B cell (primary cell): ENCODE measurements around the gene MPIG6B. TPM values are rescaled to one million over a fixed set of nuclear protein-coding genes. Genes with fewer than 3 reads are reported as not detected.

Source experiments
- ATAC-seq: fragments of 200-7000 bp; cut with Tn5 transposase; one replicate; pipeline ENCODE4 v1.10.0; 2021; ENCODE audit warnings: low read depth, mild to moderate bottlenecking, moderate number of reproducible peaks, moderate library complexity
- CTCF ChIA-PET: fragments of 350-600 bp; sonication (Branson Sonifier 250); formaldehyde crosslinking; loops from one replicate; lab custom pipeline; 2021; ENCODE audit warnings: antibody characterized with exemption, inconsistent platforms; lab: Charles Lee
- POLR2A ChIA-PET: fragments of 350-600 bp; sonication (Branson Sonifier 250); formaldehyde crosslinking; loops from one replicate; lab custom pipeline; 2021; ENCODE audit warnings: antibody characterized with exemption; lab: Charles Lee
- DNase-seq: peaks from one replicate; pipeline ENCODE4 v3.0.0; 2013
- H2AFZ ChIP-seq: 2 replicates; pipeline ENCODE4 v1.6.1; 2012; ENCODE audit warnings: mild to moderate bottlenecking, low read depth, low read length; ENCODE audit not compliant: insufficient read depth, poor library complexity, severe bottlenecking
- H3K27ac ChIP-seq, 2 donors: 1 replicate in 1 of 2; 2 replicates in 1 of 2; pipeline ENCODE4 v1.5.1; 2012 to 2013; ENCODE audit warnings: low read length in 2 of 2, mild to moderate bottlenecking in 2 of 2, moderate library complexity in 1 of 2
- H3K27me3 ChIP-seq, 4 experiments: fragments of 200-600 bp in 1 of 4; sonication (generic) in 1 of 4; replicated peaks in 1 of 4; 1 replicate in 2 of 4; 2 replicates in 2 of 4; pipeline versions ENCODE4 v1.6.1 to v1.7.0; 2013 to 2016; ENCODE audit warnings: low read length in 3 of 4, mild to moderate bottlenecking in 2 of 4, mixed read lengths in 1 of 4, moderate library complexity in 1 of 4; ENCODE audit not compliant: insufficient read depth in 4 of 4, control insufficient read depth in 3 of 4; ENCODE audit errors: control extremely low read depth in 1 of 4
- H3K36me3 ChIP-seq, 2 experiments: replicated peaks in 1 of 2; 1 replicate in 1 of 2; 2 replicates in 1 of 2; pipeline versions ENCODE4 v1.6.1 to v1.7.1; 2013; ENCODE audit warnings: low read length in 1 of 2; ENCODE audit not compliant: insufficient read depth in 2 of 2, control insufficient read depth in 1 of 2; ENCODE audit errors: control extremely low read depth in 1 of 2, extremely low read depth in 1 of 2
- H3K4me1 ChIP-seq, 2 donors: fragments of 200-600 bp in 1 of 2; sonication (generic) in 1 of 2; 1 replicate in 1 of 2; 2 replicates in 1 of 2; pipeline versions ENCODE4 v1.5.1 to v1.6.1; 2013 to 2017; ENCODE audit warnings: low read length in 2 of 2; ENCODE audit not compliant: control insufficient read depth in 2 of 2, insufficient read depth in 2 of 2
- H3K4me2 ChIP-seq: replicated peaks from 2 replicates; pipeline ENCODE3; 2012; ENCODE audit warnings: mild to moderate bottlenecking, low read depth, low read length; ENCODE audit not compliant: poor library complexity, severe bottlenecking
- H3K4me3 ChIP-seq, 5 experiments: fragments of 200-600 bp in 1 of 5; sonication (generic) in 1 of 5; 1 replicate in 3 of 5; 2 replicates in 2 of 5; pipeline versions ENCODE4 v1.5.1 to v1.7.0; 2011 to 2016; ENCODE audit warnings: low read length in 4 of 5, mild to moderate bottlenecking in 4 of 5, low read depth in 2 of 5, control low read depth in 1 of 5, moderate library complexity in 1 of 5; ENCODE audit not compliant: insufficient read depth in 1 of 5; ENCODE audit errors: control extremely low read depth in 1 of 5, extremely low read depth in 1 of 5
- H3K79me2 ChIP-seq: fragments of 200-600 bp; sonication (generic); one replicate; pipeline ENCODE4 v1.6.0; 2016; ENCODE audit warnings: low read length; ENCODE audit not compliant: control insufficient read depth, insufficient read depth
- H3K9ac ChIP-seq: fragments of 200-600 bp; sonication (generic); 2 replicates; pipeline ENCODE4 v1.6.1; 2017; ENCODE audit warnings: mild to moderate bottlenecking, low read length, moderate library complexity
- H3K9me3 ChIP-seq, 3 donors: one replicate each; pipeline versions ENCODE4 v1.6.1 to v1.7.1; 2013; ENCODE audit warnings: low read length in 2 of 3; ENCODE audit not compliant: control insufficient read depth in 2 of 3, insufficient read depth in 1 of 3; ENCODE audit errors: control extremely low read depth in 1 of 3
- H4K20me1 ChIP-seq: 2 replicates; pipeline ENCODE4 v1.6.0; 2012; ENCODE audit warnings: mild to moderate bottlenecking, low read length; ENCODE audit not compliant: insufficient read depth, control insufficient read depth, poor library complexity, severe bottlenecking
- H3K27ac Mint-ChIP-seq: one replicate; pipeline ENCODE4 v1.8.0; 2021; ENCODE audit warnings: mixed read lengths
- H3K27me3 Mint-ChIP-seq: one replicate; pipeline ENCODE4 v1.8.0; 2021; ENCODE audit warnings: mixed read lengths
- H3K4me1 Mint-ChIP-seq: one replicate; pipeline ENCODE4 v1.8.0; 2021; ENCODE audit warnings: mixed read lengths
- H3K4me3 Mint-ChIP-seq: one replicate; pipeline ENCODE4 v1.8.0; 2021; ENCODE audit warnings: mixed read lengths
- H3K9me3 Mint-ChIP-seq: one replicate; pipeline ENCODE4 v1.8.0; 2022; ENCODE audit warnings: mixed read lengths; ENCODE audit not compliant: insufficient read depth
- EZH2 ChIP-seq: IDR thresholded peaks from 2 replicates; pipeline ENCODE4 v1.6.1; 2012; ENCODE audit warnings: borderline replicate concordance, low read depth, mild to moderate bottlenecking, moderate library complexity, low read length; ENCODE audit not compliant: insufficient read depth, poor library complexity, severe bottlenecking
- WGBS: methylation state at CpG from one replicate; pipeline ENCODE4 v1.1.5; 2013; ENCODE audit warnings: missing lambda C conversion rate; ENCODE audit not compliant: insufficient coverage; 5-methylcytosine and 5-hydroxymethylcytosine counted together
- intact Hi-C: fragments of 100-400 bp; cut with micrococcal nuclease; formaldehyde crosslinking; loops from one replicate; pipeline ENCODE4 v1.10.0; 2022
- polyA plus RNA-seq: library from polyadenylated mRNA; depleted of rRNA; stranded (reverse); fragments of >200 nt; gene quantifications from 2 replicates; pipeline ENCODE4 v1.2.3, GENCODE V29; 2012
- total RNA-seq, 2 donors: library from RNA; stranded (reverse); fragments of 120-200 nt in 1 of 2; gene quantifications; 1 replicate in 1 of 2; 2 replicates in 1 of 2; pipeline versions ENCODE4 v1.2.3 to v1.2.4, GENCODE V29; 2013 to 2022
- TF ChIP-seq, protein P1 (sequence below): fragments of 200-600 bp; IDR thresholded peaks from one replicate; pipeline ENCODE4 v1.8.0; 2022; ENCODE audit warnings: antibody characterized with exemption, mild to moderate bottlenecking

MPIG6B gene
- total and polyA plus RNA-seq, 2 donors (not counting 1 experiment from before 2014, with no cell fraction given), result 0.54 to 1.6 TPM

DNA sequence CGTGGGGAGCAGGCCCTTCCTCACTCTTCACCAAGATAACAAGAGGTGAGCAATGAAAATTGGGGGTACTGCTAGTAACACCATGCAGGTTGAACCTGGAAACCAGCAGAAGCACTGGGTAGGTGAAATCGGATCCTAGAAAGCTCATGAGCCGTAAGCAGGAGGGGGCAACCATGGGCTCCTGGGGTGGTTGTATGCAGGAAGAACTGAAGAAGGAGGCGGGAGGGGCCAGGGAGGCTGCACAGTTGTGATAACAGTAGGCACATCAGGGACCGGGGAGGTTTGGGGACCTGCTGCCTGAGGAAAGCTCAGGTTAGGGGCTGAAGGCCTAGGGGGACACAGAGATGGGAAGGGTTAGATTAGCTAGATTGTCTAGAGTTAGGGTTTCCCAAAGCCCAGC is 36.7 kb upstream of the MPIG6B start:
- Histone ChIP-seq H4K20me1 (no peaks in the 10 kb centered on the region), H3K27ac (no peak overlapping the region), H3K36me3 (peaks cover 0 to 57% of the 10 kb centered on the region in 2 experiments), H3K9me3 (no peaks in the 10 kb centered on the region), H3K9ac (no peak overlapping the region), H3K4me2 (no peak overlapping the region), H3K4me1 (peaks cover 17 to 34% of the 10 kb centered on the region in 2 donors), H3K79me2 (no peaks in the 10 kb centered on the region), H2AFZ (no peak overlapping the region), H3K4me3 (no peak overlapping the region), H3K27me3 (no peaks in the 10 kb centered on the region)
- WGBS, result 92% methylated on average over 4 of the region's 5 CpGs
- POLR2A ChIA-PET, result no interaction called here
- Mint-ChIP-seq H3K27me3 (no peaks in the 10 kb centered on the region), H3K27ac (no peak overlapping the region), H3K4me1 (peaks cover 28% of the 10 kb centered on the region), H3K4me3 (no peak overlapping the region), H3K9me3 (no peaks in the 10 kb centered on the region)
- CTCF ChIA-PET, result interaction anchor here (1.3 to 1.4 kb wide), 2 partner anchors 135 to 144 kb away, joined by 4 to 6 read pairs; no protein-coding TSS in a partner anchor
- intact Hi-C loops, result no loop called here
- TF ChIP-seq, protein P1, sequence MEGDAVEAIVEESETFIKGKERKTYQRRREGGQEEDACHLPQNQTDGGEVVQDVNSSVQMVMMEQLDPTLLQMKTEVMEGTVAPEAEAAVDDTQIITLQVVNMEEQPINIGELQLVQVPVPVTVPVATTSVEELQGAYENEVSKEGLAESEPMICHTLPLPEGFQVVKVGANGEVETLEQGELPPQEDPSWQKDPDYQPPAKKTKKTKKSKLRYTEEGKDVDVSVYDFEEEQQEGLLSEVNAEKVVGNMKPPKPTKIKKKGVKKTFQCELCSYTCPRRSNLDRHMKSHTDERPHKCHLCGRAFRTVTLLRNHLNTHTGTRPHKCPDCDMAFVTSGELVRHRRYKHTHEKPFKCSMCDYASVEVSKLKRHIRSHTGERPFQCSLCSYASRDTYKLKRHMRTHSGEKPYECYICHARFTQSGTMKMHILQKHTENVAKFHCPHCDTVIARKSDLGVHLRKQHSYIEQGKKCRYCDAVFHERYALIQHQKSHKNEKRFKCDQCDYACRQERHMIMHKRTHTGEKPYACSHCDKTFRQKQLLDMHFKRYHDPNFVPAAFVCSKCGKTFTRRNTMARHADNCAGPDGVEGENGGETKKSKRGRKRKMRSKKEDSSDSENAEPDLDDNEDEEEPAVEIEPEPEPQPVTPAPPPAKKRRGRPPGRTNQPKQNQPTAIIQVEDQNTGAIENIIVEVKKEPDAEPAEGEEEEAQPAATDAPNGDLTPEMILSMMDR, result no peak
- ATAC-seq, result no peak
- no peak for DNase-seq

GRCh38 chr6:31687321-31687720 is 35.9 kb upstream of the MPIG6B start:
- CTCF ChIA-PET, result interaction anchor here (0.6 to 1.4 kb wide), 3 partner anchors 8 to 143 kb away, joined by 3 to 6 read pairs (median 4); no protein-coding TSS in a partner anchor
- Histone ChIP-seq H3K36me3 (peaks cover 0 to 63% of the 10 kb centered on the region in 2 experiments), H2AFZ (no peak overlapping the region), H3K79me2 (no peaks in the 10 kb centered on the region), H4K20me1 (no peaks in the 10 kb centered on the region), H3K27ac (no peak overlapping the region), H3K4me1 (peaks cover 14 to 27% of the 10 kb centered on the region in 2 donors), H3K9me3 (no peaks in the 10 kb centered on the region), H3K9ac (no peak overlapping the region), H3K27me3 (no peaks in the 10 kb centered on the region), H3K4me2 (no peak overlapping the region), H3K4me3 (no peak overlapping the region)
- Mint-ChIP-seq H3K4me3 (no peak overlapping the region), H3K27me3 (no peaks in the 10 kb centered on the region), H3K9me3 (no peaks in the 10 kb centered on the region), H3K27ac (no peak overlapping the region), H3K4me1 (peaks cover 21% of the 10 kb centered on the region)
- intact Hi-C loops, result no loop called here
- no peak for TF ChIP-seq EZH2
- TF ChIP-seq, protein P1, result no peak
- DNase-seq (no peak), ATAC-seq (no peak)
- WGBS, result 97% methylated on average over 6 of the region's 8 CpGs
- POLR2A ChIA-PET, result interaction anchor here (0.6 kb wide), 1 partner anchor 12 kb away, joined by 4 read pairs; no protein-coding TSS in a partner anchor
